ENCODE data around the gene UBE2E2. TPM values are rescaled to one million over a fixed set of nuclear protein-coding genes. Genes with fewer than 3 reads are reported as not detected.
"Not testable (repeated sequence)": the region's sequence is repeated elsewhere in the genome, so short reads cannot be mapped to it uniquely, and the experiment has no call there.

UBE2E2 gene
- total RNA-seq, 1 donor from 2014 or later: 55.8 TPM

DNA sequence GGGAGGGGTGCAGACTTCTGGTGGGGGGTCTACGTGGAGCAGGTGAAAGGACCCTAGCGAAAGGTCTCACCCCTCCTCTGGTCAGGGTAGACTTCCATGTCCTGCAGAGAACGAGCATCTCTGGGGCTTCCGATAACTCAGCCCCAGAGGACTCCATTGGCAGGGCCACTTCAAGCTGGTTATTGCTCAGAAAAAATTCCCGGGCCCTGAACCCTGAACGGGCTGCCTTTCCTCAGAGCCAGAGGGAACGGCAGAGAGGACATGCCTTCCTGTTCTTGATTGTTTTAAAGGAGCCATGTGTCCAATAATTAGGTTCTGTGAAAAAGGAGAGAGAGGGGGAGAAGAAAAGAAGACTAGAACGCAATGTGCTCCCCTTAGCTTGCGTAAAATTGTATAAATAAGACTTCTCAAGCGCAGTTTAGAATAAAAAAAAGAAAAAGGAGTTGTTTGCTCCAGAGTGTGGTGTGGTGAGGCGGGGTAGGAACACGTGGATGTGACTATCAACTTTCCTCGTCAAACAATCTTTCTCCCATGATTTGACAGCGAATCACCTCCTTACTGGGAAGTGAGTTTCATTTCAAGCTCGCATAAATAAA is 409.3 kb downstream of the UBE2E2 start:
- Mint-ChIP-seq H3K9me3 (peaks cover 3% of the 10 kb centered on the region), H3K4me1 (ENCODE audit: unreplicated experiment) (peaks cover 24% of the 10 kb centered on the region), H3K36me3 (no peaks in the 10 kb centered on the region), H3K4me3 (peak overlapping the region; percentile 28), H3K27me3 (peaks cover 13% of the 10 kb centered on the region), H3K27ac (no peak overlapping the region)
- TF ChIP-seq, protein P1, sequence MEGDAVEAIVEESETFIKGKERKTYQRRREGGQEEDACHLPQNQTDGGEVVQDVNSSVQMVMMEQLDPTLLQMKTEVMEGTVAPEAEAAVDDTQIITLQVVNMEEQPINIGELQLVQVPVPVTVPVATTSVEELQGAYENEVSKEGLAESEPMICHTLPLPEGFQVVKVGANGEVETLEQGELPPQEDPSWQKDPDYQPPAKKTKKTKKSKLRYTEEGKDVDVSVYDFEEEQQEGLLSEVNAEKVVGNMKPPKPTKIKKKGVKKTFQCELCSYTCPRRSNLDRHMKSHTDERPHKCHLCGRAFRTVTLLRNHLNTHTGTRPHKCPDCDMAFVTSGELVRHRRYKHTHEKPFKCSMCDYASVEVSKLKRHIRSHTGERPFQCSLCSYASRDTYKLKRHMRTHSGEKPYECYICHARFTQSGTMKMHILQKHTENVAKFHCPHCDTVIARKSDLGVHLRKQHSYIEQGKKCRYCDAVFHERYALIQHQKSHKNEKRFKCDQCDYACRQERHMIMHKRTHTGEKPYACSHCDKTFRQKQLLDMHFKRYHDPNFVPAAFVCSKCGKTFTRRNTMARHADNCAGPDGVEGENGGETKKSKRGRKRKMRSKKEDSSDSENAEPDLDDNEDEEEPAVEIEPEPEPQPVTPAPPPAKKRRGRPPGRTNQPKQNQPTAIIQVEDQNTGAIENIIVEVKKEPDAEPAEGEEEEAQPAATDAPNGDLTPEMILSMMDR (conservative IDR thresholded peaks at IDR 0.05): no peak
- DNase-seq (ENCODE audit: extremely low spot score, unreplicated experiment): no peak

- peaks cover 7% of the 10 kb centered on the region for H3K9me3 Mint-ChIP-seq
- TF ChIP-seq, protein P1 (conservative IDR thresholded peaks at IDR 0.05): no peak
- H3K4me3 Mint-ChIP-seq: no peak overlapping the region
- H3K27ac Mint-ChIP-seq: no peak overlapping the region
- DNase-seq (ENCODE audit: extremely low spot score, unreplicated experiment): no peak
- no peaks in the 10 kb centered on the region for H3K36me3 Mint-ChIP-seq
- H3K4me1 Mint-ChIP-seq (ENCODE audit: unreplicated experiment): peaks cover 17% of the 10 kb centered on the region
- peaks cover 4% of the 10 kb centered on the region for H3K27me3 Mint-ChIP-seq
Measured at GRCh38 chr3:23615068-23615467, 411.9 kb downstream of the UBE2E2 start.

DNA sequence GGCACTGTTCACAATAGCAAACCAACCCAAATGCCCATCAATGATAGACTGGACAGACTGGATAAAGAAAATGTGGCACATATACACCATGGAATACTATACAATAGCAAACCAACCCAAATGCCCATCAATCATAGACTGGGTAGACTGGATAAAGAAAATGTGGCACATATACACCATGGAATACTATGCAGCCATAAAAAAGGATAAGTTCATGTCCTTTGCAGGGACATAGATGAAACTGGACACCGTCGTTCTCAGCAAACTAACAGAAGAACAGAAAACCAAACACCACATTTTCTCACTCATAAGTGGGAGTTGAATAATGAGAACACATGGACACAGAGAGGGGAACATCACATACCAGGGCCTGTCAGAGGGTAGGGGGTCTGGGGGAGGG is 415.3 kb downstream of the UBE2E2 start:
- DNase-seq (ENCODE audit: extremely low spot score, unreplicated experiment); H3K27me3 Mint-ChIP-seq; H3K27ac Mint-ChIP-seq; H3K4me1 Mint-ChIP-seq (ENCODE audit: unreplicated experiment); H3K36me3 Mint-ChIP-seq; H3K9me3 Mint-ChIP-seq; H3K4me3 Mint-ChIP-seq: not testable (repeated sequence)

DNA sequence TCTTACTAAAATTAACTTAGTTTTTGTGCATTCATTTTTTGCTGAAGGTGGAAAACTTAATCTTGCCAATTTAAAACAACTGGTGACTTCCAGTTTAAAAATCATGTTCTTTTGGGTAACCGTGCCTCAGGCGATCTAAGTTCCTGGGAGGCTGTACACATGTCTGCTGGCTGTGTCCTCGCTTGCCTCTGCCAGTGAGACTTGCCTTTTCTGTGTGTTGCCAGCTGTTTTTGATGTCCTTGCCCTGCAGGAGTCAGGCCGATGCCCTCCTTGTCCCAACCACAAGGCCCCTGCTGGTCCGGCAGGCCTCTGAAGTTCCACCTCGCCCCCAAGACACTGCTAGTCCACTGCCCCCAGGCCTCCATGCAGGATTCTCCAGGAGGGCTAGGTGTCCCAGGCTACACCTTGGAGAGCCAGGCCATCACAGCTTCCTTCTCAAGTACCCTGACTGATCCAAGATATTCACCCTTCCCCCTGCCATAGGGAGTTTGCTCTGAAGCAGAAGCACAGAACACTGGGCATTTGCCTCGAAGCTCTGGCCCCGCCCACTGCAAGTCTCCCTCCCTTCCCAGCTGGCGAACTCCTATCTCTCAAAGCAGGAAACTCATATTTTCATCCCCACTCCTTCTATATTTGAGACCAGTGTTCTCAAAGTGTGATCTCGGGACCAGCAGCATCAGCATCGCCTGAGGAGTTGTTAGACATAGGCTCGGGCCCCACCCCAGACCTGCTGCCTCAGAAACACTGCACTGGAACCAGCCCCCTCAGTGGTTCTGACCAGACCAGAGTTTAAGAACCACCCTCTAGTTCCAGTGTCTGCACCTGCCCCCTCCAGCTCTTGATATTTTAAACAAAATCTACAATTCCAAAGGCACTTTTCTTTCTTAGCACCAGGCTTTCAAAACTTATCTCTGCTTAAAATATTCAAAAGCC is 416.8 kb downstream of the UBE2E2 start:
- Mint-ChIP-seq H3K4me1 (ENCODE audit: unreplicated experiment) (peaks cover 4% of the 10 kb centered on the region), H3K4me3 (no peak overlapping the region), H3K36me3 (no peaks in the 10 kb centered on the region), H3K9me3 (peaks cover 11% of the 10 kb centered on the region), H3K27me3 (no peaks in the 10 kb centered on the region), H3K27ac (no peak overlapping the region)
- no peak for DNase-seq (ENCODE audit: extremely low spot score, unreplicated experiment)
- TF ChIP-seq, protein P1 (conservative IDR thresholded peaks at IDR 0.05): no peak

DNA sequence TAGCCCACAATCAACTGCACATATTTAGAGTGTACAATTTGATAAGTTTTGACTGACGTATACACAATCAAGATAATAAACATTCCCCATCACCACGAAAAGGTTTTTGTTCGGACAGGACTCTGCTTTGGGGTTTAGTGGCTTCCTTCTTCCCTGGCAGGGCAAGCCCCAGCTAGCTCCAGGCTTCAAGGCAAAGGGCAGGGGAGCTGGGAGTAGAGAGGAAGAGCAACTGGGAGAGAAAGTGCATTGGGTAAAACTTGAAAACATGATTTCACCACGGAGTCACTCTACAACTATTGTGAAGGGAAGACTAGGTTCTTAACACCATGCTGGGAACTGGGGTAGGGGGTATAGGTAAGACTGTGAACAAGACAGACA is 417.5 kb downstream of the UBE2E2 start:
- TF ChIP-seq, protein P1 (conservative IDR thresholded peaks at IDR 0.05): no peak
- H3K27me3 Mint-ChIP-seq: no peaks in the 10 kb centered on the region
- H3K27ac Mint-ChIP-seq: no peak overlapping the region
- H3K36me3 Mint-ChIP-seq: no peaks in the 10 kb centered on the region
- H3K4me3 Mint-ChIP-seq: no peak overlapping the region
- peaks cover 4% of the 10 kb centered on the region for H3K4me1 Mint-ChIP-seq (ENCODE audit: unreplicated experiment)
- DNase-seq (ENCODE audit: extremely low spot score, unreplicated experiment): no peak
- peaks cover 11% of the 10 kb centered on the region for H3K9me3 Mint-ChIP-seq

DNA sequence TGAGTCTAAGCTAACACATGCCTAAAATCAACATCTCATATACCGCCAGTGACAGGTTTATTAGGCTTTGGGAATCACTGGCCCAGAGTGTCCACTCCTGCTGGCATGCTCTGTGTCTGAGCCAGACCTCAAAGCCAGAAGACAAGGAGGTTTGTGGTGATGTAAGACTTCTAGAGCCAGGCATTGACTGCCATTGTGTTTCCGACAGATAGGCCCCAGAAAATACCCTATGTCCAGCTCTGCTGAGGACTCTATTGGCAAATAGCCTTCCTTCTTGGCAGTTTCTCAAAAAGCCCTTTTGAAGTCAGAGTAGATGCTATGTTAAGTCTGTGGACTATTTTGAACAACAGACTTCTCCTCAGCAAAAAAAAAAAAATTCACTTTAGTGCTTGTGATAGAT is 420.7 kb downstream of the UBE2E2 start:
- Mint-ChIP-seq H3K36me3 (no peaks in the 10 kb centered on the region), H3K4me3 (no peak overlapping the region), H3K4me1 (ENCODE audit: unreplicated experiment) (peaks cover 4% of the 10 kb centered on the region), H3K27me3 (no peaks in the 10 kb centered on the region), H3K27ac (no peak overlapping the region), H3K9me3 (peaks cover 4% of the 10 kb centered on the region)
- no peak for DNase-seq (ENCODE audit: extremely low spot score, unreplicated experiment)
- TF ChIP-seq, protein P1 (conservative IDR thresholded peaks at IDR 0.05): no peak
